CD4-positive, alpha-beta T cell treated with Interleukin-10 for 1 hour (primary cell): ENCODE measurements around the gene EGLN2.
A peak's percentile ranks its signal among the peaks of the same experiment; 100 is the strongest.
"Not testable (repeated sequence)": the region's sequence is repeated elsewhere in the genome, so short reads cannot be mapped to it uniquely, and the experiment has no call there.

Experiments
- DNase-seq: peaks from one replicate; pipeline ENCODE4 v3.0.0-alpha.2; 2020

EGLN2 gene

DNA sequence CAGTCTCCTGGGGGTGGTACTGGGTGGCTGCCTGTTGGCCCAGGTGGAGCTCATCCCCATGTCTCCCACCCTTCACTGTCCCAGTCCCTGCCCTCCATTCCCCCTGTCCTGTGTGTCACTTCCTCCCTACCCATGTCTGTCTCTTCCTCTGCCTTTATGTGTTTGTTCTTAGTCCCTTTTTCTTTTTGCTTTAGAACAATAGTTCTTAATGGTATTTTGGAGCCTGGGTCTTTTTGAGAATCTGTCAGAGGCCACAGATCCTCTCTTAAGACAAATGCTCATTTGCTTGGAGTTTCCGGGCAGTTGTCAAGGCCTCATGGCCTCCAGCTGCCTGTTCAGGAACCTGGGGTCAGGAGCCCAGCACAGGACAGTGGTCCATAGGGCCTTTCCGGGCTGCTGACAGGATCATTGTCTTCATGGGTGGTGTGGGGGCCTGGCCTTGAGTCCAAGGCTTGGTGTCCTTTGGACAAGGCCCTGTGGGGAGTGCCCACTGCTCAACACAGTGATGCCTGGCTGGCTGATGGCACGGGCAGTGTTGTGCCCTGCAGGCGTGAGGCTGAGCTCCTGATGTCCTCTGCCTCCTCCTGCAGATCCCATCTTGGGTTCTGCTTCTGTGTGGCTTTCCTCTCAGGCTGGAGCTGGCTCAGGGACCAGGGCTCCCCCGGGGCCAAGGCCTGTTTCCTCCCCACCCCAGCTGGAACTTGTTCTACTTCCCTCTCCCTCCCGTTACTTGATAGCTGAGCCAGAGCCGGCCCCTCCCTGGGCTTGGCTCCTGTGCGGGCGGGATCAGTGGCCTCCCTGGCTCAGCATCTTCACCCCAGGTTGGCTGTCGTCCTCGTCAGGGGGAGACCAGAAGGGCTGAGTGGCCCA lies 3.5 kb downstream of the EGLN2 start:
- DNase-seq, result peak; percentile 27

DNA sequence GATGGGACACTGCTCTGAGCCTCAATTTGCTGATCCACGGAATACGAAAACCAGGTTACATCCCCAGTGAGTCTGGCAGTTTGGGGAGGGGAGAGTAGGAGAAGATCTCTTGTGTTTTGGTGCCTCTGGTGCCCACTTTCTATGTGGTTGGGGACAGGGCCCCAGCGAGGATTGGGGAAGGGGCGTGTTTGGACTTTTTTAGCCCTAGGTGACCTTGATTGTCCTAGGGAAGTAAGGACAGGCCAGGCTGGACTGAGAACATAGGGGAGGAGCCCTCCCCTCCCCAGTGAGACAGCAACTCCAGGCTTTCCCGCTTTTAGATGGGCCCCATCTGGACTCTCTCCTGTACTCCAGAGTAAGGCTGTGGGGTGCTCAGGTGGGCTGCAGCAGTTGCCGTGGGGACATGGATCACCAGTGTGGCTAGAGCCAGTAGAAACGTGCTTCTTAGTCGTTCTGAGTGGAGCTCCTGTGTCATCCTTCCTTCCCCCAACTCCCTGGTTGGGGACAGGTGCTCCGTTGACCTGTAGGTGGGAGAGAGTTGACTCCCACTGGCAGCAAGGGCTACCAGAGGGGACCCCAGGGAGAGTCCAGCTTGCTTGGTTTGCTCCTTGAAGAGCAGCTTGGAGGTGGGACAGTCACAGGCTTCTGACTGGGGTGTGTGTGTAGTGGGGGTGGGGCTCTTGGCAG lies 4.3 kb downstream of the EGLN2 start:
- DNase-seq, result peak; percentile 11

DNA sequence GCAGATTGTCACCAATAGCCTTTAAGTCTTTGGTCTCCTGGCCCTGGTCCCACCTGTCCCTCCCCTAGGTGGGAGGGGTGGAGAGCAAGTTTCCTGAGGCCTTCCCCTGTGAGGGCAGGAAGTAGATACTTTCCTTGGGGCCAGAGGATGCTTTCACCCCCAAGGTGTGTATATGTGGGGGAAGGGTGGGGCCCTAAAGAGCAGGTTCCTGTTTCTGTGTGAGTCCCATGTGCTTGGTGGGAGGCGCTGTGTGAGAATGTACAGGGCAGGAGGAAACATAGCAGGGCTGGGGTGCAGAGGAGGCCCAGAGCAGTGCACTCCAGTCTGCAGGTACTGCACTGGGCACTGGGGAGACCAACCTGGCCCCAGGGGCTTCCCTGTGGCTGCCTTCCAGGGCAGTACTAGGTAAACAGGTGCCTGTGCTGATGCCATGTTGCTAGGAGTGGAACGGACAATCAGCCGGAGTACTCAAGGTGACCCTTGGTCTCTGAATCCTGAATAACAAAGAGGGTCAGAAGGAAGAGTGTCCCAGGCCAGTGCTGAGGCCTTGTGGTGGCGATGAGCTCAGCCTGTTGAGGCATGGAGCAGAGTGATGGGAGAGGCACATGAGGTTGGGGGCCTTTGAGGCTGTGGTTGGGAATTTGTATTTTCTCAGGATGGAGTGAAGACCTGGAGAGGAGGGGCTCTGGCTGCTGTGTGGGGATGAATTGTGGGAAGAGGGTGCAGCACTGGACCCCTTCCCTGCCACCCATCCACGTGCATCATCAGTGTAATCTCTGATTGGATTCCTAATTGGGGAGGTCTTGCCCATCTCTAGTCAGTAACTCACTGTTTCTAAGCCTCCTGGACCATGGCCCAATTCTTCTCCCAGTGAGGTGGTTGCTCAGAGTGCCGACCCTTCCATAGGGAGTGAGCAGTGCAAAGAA lies 5.1 kb downstream of the EGLN2 start:
- DNase-seq, result peak; percentile 91

DNA sequence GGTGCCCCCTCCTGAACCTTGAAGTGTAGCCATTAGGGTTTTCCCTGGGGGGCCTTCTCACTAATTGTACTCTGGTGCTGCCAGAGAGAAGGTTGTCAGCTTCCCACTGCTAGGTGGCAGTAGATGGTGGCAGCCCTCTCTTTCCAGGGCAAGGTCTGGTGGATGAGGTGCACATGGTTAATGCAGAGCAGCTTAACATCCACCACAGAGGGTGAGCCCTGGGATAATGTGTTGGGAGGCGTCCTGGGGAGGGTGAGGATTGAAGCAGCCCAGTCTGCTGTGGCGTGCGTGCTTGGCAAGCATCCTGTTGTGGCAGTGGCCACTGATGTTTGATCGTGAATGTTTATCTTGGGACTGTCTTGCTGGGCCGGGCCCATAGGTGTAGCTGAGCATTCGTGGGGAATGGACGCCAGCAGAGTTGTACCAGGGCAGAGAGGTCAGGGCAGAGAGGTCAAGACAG lies 5.8 kb downstream of the EGLN2 start:
- peak; percentile 39 for DNase-seq

DNA sequence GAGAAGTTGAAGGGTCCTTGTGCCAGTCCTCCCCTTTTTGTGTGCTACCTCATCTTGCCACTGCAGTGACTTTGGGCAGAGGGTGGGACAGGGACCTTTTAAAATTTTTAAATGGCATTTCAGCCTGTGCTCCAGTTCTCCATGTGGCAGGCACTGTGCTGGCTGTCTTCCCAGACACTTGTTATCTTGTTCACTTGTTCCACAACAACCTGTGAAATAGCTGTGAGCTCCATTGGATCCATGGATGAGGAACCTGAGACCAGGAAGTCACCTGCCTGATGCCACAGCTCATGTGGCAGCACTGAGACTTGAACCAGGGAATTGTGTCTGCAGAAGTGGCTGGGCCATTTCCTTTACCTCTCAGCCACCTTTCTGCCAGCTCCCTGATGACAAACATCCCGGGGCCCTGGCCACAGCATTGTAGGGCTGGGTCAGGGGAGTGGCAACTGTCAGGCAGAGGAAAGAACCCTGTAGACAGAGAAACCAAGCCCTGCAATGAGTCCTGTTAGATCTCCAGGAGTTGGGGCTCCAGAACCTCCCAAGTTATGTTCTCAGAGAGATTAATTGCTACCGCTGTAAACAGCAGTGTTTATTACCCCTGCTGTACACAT lies 6.4 kb downstream of the EGLN2 start:
- peak; percentile 70 for DNase-seq

DNA sequence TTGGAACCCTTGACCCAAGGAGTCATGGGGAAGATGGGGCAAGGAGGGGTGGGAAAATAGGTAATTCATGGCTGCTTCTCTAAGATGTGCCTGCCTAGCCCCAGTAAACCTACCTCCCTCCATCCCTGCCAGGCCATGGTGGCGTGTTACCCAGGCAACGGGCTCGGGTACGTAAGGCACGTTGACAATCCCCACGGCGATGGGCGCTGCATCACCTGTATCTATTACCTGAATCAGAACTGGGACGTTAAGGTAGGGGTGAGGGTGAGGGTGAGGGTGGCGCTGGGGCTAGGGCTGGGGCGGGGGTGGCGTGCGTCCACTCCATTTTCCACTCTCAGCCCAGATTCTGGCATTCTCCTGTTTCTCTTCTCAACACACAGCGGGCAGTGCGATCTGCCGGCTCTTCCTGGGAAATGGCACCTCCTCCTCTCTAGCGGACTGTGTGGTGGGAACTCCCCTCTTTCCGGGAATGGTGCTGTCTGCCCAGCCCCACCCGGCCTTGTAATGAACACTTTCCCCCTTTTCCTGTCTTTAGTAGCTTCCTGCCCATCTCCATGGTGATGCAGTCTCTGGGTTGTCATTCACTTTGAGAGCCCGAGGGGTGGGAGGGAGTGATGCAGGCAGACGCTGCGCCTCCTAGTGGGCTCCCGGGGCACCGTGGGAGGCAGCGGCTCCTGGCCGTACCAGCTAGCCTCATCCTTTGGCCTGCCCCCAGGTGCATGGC lies 7.6 kb downstream of the EGLN2 start:
- peak; percentile 94 for DNase-seq

DNA sequence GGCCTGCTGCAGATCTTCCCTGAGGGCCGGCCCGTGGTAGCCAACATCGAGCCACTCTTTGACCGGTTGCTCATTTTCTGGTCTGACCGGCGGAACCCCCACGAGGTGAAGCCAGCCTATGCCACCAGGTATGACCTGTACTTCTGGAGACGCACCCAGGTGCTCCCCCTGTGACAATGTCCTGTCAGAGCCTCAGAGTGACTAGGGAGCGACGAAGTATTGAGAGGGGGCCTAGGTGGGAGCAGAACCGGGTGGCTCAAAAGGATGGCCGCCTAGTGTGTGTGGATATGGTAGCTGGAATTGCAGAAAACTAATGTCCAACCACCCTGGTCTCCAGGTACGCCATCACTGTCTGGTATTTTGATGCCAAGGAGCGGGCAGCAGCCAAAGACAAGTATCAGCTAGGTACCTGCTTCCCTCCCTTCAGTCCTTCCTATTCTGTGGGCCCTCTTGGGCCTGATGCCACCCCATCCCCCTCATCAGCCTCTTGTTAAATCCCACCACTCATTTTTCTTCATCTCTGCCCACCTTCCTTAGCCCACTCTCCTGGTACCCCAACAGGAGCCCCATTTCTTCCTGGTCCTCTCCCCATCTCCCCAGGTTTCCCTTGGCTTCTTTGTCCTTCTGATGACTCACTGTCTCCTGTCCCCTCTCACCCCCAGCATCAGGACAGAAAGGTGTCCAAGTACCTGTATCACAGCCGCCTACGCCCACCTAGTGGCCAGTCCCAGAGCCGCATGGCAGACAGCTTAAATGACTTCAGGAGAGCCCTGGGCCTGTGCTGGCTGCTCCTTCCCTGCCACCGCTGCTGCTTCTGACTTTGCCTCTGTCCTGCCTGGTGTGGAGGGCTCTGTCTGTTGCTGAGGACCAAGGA lies 8.4 kb downstream of the EGLN2 start:
- DNase-seq, result peak; percentile 51

DNA sequence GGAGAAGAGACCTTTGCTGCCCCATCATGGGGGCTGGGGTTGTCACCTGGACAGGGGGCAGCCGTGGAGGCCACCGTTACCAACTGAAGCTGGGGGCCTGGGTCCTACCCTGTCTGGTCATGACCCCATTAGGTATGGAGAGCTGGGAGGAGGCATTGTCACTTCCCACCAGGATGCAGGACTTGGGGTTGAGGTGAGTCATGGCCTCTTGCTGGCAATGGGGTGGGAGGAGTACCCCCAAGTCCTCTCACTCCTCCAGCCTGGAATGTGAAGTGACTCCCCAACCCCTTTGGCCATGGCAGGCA lies 9.0 kb downstream of the EGLN2 start:
- no peak for DNase-seq

DNA sequence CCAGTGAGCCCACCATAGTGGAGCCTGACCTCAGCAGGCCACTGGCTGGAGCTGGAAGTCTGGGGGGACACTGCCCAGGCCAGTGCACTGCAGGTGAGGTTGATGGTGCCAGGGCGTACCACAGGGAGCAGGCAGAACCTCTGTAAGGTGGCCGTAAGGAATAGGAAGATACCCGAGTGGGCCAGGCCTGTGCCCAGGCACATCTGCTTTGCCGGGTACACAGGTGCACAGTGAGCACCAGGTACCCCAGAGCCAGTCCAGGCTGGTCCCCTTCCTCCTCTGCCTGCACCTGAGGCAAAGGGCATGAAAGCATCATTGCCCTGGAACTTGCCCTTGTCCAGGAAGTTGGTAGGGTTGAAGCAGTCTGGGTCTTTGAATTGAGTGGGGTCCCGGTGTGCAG lies 9.5 kb downstream of the EGLN2 start:
- DNase-seq, result no peak

DNA sequence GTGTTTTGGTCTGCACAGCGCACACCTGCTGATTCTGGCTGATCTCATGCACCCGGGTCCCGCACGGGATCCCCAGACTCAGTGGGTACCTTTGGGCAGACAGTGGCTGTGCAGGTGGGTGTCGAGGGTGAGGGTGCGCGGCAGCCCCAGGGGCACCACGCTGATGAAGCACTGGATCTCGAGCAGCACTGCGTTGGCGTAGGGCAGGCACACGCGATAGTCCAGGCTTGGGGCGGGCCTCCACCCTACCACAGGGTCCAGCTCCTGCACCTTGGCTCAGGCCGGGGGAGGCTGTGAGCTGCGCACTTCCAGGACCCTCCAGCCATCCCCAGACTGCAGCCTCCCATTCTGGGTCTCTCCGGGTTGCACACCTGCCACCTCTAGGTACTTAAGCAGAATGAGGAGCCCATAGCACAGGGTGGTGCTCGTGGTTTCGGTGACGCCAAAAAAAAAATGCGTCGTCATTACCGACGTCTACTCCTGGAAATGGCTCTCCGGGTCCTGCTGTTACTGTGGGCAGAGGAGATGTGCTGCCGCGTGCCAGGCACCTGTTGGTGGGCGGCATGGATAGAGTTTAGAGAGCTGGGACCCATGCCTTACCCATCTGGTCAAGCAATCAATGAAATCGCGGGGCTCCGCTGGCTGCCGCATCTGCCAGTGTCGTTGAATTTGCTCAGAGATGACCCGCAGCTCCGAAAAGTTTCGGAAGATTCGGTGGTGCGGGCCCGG lies 10.5 kb downstream of the EGLN2 start:
- DNase-seq, result no peak

DNA sequence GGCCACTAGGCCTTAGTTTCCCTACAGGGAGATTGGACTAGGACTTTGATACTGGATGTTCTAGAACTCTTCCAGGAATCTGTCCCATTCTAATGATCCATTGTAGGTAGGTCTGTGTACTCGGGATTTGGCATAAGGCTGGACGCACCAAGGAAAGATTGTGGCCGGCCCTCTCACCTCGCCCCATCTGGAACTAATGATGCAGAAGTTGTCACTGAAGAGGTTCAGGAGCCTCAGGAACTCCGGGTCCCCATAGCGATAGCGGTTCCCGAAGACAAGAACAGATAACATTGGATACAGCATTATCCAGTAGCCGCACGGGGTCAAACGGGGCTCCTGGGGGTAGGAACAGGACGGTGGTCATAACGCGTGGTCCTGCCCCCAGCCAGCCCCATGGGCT lies 11.2 kb downstream of the EGLN2 start:
- no peak for DNase-seq

DNA sequence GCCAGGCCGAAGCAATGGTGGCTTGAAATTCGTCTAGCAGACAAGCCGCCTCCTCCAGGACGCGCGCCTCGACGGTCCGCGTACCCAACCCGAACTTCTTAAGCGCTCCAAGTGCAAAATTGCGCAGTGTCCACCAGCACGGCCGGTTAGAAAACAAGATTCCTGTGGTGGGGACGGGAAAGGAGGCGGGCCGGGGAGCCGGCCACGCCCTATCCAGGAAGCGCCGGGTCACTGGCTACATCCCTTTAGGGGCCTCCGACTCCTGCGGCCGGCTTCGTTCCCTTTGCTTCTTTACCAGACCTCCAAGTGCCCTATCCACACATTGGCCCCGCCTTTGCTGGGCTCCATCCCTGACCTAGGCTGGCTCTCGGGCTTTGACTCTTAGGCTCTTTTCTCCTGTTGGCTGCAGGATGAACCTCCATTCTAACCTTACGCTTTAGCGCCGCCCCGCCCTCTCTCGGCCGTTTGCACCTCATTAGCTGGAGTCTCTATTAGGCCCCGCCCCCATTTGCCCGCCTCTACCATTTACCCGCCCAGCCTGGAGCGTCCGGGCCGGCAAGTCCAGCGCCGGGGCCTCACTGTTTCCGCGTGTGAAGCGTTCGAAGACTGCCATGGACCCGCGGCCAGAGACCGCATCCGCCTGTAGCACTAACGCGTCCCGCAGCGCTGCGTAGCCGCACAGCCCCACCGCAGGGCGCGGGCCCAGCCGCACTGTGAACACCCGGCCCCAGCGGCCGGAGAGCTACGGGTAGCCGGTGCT lies 11.8 kb downstream of the EGLN2 start:
- DNase-seq, result peak; percentile 63

DNA sequence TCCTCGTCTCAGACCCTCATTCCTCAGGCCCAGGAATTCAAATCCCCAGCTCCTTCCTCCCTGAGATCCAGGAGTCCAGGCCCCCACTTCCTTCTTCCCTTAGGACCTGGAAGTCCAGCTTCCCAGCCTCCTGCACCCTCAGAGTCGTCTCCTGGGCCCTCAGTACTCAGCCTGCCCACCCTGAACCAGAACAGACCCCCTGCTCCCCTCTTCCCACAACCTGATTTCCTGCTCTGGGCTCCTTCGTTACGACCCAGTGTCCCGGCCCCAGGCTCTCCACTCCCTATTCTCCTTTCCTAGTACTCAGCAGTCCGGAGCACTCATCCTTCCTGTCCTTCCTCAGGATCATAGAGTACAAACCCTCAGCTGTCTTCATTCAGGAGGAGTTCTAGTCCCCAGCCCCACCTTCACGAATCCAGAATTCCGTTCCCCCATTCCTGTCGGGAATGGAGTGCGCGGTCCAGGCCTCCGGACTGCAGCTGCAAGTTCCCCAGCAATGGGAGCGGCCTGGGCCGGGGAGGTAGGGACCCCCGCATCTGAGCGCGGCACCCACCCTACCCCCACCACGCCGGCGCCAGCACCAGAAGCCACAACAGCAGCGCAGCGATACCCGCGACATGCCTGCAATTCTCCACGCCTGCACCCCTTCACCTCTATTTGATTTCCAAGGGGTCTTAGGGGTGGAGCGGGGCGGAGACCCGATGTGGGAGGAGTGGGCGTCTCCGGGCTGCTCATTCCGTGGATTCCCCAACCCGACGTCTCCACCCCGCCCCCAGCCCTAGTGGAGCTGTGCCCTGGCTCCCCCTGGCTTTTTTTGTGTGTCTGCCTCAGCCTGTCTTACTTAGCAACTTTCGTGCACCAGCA lies 12.7 kb downstream of the EGLN2 start:
- peak; percentile 34 for DNase-seq

DNA sequence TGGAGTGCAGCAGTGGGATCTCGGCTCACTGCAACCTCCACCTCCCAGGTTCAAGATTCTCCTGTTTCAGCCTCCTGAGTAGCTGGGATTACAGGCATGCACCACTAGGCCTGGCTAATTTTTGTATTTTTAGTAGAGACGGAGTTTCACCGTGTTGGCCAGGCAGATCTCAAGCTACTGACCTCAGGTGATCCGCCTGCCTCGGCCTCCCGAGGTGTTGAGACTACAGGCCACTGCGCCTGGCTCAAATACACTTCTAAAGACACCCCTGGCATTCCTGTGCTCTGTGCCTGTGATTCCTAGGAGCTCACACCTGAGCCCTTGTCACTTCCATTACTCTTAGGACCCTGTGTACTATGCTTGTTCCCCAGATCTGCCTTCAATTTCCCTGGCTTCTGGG lies 13.6 kb downstream of the EGLN2 start:
- not testable (repeated sequence) for DNase-seq

DNA sequence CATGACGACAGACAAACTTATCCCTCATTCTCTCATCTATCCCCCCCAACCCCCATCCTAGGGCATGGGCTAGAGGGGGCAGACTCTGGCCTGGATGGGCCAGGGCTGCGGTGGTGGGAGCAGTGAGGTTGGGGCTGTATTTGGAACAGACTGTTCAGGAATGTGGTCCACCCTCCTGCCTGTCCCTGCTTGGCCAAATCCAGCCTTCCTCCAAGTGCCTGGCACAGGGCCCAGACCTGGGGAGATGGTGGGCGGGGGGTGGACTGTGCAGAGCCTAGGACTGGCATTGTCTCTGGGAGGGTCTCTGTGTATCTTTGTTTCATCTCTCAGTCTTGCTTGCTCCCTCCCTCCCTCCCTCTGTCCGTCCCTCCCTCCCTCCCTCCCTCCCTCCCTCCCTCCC lies 14.2 kb downstream of the EGLN2 start:
- no peak for DNase-seq

DNA sequence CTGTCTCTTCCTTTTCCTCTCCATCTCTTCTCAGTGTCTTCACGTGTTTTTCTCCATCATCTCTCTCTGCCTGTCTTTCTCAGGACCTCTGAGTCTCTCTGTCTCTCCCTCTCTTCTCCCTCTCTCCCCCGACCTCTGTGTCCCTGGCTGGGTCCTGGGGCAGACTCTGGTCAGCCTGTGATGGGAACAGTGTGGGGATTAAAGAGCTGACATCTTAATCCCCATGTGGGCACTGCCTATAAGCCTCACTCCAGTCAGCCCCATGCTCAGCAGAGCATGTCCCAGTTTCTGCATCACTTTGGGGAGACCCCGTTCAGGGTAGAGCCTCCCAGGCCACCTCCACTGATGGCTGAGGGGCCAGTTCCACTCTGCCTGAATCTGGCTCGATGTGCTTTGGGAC lies 16.2 kb downstream of the EGLN2 start:
- DNase-seq, result no peak

DNA sequence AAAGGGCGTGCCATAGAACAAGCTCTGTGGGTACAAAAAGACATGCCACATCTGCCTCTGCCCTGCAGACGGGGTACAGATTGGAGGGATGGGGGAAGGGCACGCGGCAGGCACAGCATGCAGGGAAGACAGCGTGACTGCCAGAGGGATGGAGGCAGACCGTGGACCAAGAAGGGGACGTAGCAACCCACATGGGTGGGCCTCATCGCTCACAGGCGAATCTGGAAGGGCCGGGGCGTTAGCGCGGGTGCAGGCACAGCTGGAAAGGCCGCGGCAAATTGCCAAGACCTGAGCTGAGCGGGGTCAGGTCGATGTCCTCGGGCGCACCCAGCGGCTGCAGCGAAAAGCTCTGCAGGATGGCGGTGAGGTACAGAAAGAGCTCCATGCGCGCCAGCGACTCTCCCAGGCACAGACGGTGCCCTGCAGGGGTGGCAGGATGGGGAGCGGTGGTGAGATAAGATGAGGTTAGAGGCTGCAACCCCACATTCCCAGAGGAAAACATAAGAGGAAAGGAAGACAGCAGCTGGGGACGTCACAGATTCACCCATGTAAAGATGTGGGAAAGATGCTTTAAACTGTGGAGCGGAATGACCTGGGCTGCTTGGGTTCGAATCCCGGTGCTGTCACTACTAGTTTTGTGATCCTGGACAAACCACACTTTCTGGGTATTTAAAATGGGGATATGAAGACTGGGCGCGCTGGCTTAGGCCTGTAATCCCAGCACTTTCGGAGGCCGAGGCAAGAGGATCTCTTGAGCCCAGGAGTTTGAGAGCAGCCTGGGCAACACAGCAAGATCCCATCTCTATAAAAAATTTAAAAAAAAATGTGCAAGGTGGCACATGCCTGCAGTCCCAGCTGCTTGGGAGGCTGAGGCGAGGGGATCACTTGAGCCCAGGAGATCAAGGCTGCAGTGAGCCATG lies 19.7 kb downstream of the EGLN2 start:
- peak; percentile 85 for DNase-seq
